Activated CD4-positive, alpha-beta T cell treated with anti-CD3 and anti-CD28 coated beads, Interleukin-2, amount 50 U/mL, for 48 hours (primary cell): ENCODE data around the gene DBX1.

Experiments
- DNase-seq, 2 experiments: peaks; one replicate each; pipeline ENCODE4 v3.0.0-alpha.2; 2020

DBX1 gene

GRCh38 chr11:20120134-20120925 is 39.9 kb downstream of the DBX1 start:
- DNase-seq: no peak

GRCh38 chr11:20119315-20119714 is 41.0 kb downstream of the DBX1 start:
- no peak for DNase-seq

- DNase-seq: no peak
Observed at GRCh38 chr11:20118209-20118608, 42.1 kb downstream of the DBX1 start.

- no peak for DNase-seq
Observed at GRCh38 chr11:20117291-20117690, 43.0 kb downstream of the DBX1 start.

- no peak for DNase-seq
Observed at GRCh38 chr11:20116825-20117224, 43.5 kb downstream of the DBX1 start.

GRCh38 chr11:20114588-20114987 is 45.7 kb downstream of the DBX1 start:
- no peak for DNase-seq

GRCh38 chr11:20113149-20113438 is 47.2 kb downstream of the DBX1 start:
- no peak for DNase-seq

GRCh38 chr11:20112291-20113148 is 47.8 kb downstream of the DBX1 start:
- no peak for DNase-seq

- DNase-seq: no peak
Observed at GRCh38 chr11:20111871-20112270, 48.4 kb downstream of the DBX1 start.

GRCh38 chr11:20110908-20111669 is 49.2 kb downstream of the DBX1 start:
- peak; percentile 55 to 62 for DNase-seq

- DNase-seq: no peak
Observed at GRCh38 chr11:20109731-20110445, 50.4 kb downstream of the DBX1 start.
